H7 (cell line): ENCODE measurements around the gene ETV5. TPM values are rescaled to one million over a fixed set of nuclear protein-coding genes. Genes with fewer than 3 reads are reported as not detected.

Experiments
- DNase-seq: peaks from one replicate; pipeline ENCODE4 v3.0.0; 2012
- H3K27me3 ChIP-seq: 2 replicates; pipeline ENCODE4 v1.6.0; 2011; ENCODE audit warnings: mild to moderate bottlenecking, low read length; ENCODE audit not compliant: control insufficient read depth, insufficient read depth
- H3K36me3 ChIP-seq: replicated peaks from 2 replicates; pipeline ENCODE4 v1.5.1; 2011; ENCODE audit warnings: low read length; ENCODE audit not compliant: control insufficient read depth, insufficient read depth
- H3K4me3 ChIP-seq: 2 replicates; pipeline ENCODE4 v1.5.1; 2011; ENCODE audit warnings: low read depth, mild to moderate bottlenecking, control low read depth, low read length, moderate library complexity; ENCODE audit not compliant: insufficient read depth
- total RNA-seq: library from RNA; depleted of rRNA; stranded (reverse); fragments of >200 nt; shearing (Covaris generic); gene quantifications from 2 replicates; pipeline ENCODE4 v1.2.3, GENCODE V29; 2014

The ETV5 gene
- total RNA-seq, 1 experiment from 2014 or later: 51.1 TPM

- DNase-seq: no peak
- no peaks in the 10 kb centered on the region for H3K27me3 ChIP-seq
- no peaks in the 10 kb centered on the region; the same call in 1 of the 2 replicates for H3K36me3 ChIP-seq
- no peak overlapping the region for H3K4me3 ChIP-seq
Measured at GRCh38 chr3:186095561-186096081, 13.3 kb downstream of the ETV5 start.

- Histone ChIP-seq H3K4me3 (no peak overlapping the region), H3K27me3 (no peaks in the 10 kb centered on the region), H3K36me3 (no peaks in the 10 kb centered on the region; the same call in 1 of the 2 replicates)
- no peak for DNase-seq
Measured at GRCh38 chr3:186094696-186095425, 14.0 kb downstream of the ETV5 start.

DNA sequence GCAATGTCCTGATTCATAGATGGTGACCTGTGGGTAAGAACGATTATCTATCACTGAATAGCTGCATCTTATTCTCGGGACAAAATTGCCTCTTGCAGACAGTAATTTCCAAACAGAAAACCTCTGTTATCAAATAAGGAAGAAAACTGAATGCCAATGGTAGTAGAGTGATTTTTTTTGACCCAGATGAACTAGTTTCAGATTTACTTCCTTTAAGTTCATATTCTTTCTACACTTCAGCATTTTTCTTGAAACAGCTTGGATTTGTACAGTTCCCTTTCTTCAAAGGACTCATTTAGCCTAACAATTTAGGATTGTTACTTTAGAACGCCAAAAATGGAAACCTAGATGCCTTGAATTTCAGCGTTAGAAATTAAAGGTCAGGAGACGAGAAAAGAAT is 14.6 kb downstream of the ETV5 start:
- no peak for DNase-seq
- Histone ChIP-seq H3K27me3 (no peaks in the 10 kb centered on the region), H3K36me3 (no peaks in the 10 kb centered on the region; the same call in 1 of the 2 replicates), H3K4me3 (no peak overlapping the region)

DNA sequence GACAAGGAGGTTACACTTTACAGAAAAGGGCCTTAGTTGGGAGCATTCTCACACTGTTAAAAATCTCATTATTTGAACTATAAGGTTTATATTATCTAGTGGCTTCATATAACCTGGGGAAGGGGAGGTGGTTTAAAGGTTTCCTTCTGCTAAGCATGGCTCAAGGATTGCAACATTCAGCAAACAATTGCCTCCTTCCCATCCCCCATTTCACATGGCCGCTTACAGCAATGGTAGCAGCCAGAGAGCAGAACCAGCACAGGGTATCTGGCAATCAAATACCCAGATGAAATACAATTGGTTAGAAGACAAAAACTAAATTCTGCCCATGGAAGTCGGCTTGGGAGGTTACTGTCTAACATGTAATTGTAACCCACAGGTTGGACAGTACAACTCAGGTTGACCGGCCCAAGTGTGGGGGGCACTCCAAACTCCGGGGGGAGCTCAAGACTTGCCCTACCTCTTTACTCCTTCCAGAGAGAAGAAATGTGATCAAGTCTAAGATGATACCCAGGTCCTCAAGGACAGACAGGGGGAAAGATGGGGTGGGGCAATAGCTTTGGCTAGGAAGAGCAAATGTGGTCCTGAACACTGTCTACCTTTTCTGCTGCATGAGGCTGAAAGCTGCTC is 15.5 kb downstream of the ETV5 start:
- H3K4me3 ChIP-seq: no peak overlapping the region

GRCh38 chr3:186092360-186093070 is 16.4 kb downstream of the ETV5 start:
- H3K4me3 ChIP-seq: no peak overlapping the region
- no peaks in the 10 kb centered on the region for H3K27me3 ChIP-seq
- H3K36me3 ChIP-seq: no peaks in the 10 kb centered on the region; the same call in 1 of the 2 replicates
- no peak for DNase-seq

More for the DNA sequence above, 15.5 kb downstream of the ETV5 start:
- H3K36me3 ChIP-seq: no peaks in the 10 kb centered on the region; the same call in 1 of the 2 replicates
- H3K27me3 ChIP-seq: no peaks in the 10 kb centered on the region
- no peak for DNase-seq

DNA sequence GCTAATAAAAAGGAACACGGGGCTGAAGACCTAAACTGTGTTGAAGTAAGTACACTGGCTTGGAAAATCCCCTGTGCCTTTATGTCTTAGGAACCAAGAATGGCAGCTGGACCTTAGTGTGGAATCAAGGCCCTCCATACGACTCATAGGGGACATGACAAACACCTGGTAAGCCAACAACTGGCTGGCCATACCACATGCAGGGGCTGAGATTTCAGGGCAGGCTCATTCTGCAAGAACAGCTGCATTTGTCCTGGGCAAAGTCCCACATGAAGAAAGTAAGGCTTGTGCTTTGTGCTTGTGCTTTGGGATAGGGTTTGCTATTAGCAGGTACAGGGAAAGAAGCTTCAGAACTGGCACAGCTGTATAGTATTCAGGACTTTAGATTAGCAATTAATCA is 18.0 kb downstream of the ETV5 start:
- no peak overlapping the region for H3K4me3 ChIP-seq
- no peaks in the 10 kb centered on the region; the same call in 1 of the 2 replicates for H3K36me3 ChIP-seq
- DNase-seq: no peak
- H3K27me3 ChIP-seq: no peaks in the 10 kb centered on the region

- DNase-seq: no peak
- H3K36me3 ChIP-seq: no peaks in the 10 kb centered on the region; the same call in 1 of the 2 replicates
- no peaks in the 10 kb centered on the region for H3K27me3 ChIP-seq
- H3K4me3 ChIP-seq: no peak overlapping the region
Measured at GRCh38 chr3:186088335-186088734, 20.6 kb downstream of the ETV5 start.

GRCh38 chr3:186084264-186084663 is 24.6 kb downstream of the ETV5 start:
- H3K4me3 ChIP-seq: no peak overlapping the region
- no peaks in the 10 kb centered on the region for H3K27me3 ChIP-seq
- DNase-seq: no peak
- no peaks in the 10 kb centered on the region for H3K36me3 ChIP-seq

- Histone ChIP-seq H3K4me3 (no peak overlapping the region), H3K36me3 (no peaks in the 10 kb centered on the region), H3K27me3 (no peaks in the 10 kb centered on the region)
- no peak for DNase-seq
Measured at GRCh38 chr3:186083746-186084145, 25.1 kb downstream of the ETV5 start.

- DNase-seq: no peak
- H3K4me3 ChIP-seq: no peak overlapping the region
- no peaks in the 10 kb centered on the region for H3K36me3 ChIP-seq
- no peaks in the 10 kb centered on the region for H3K27me3 ChIP-seq
Measured at GRCh38 chr3:186082150-186082549, 26.7 kb downstream of the ETV5 start.

GRCh38 chr3:186081678-186082077 is 27.2 kb downstream of the ETV5 start:
- no peaks in the 10 kb centered on the region for H3K36me3 ChIP-seq
- H3K4me3 ChIP-seq: no peak overlapping the region
- DNase-seq: no peak
- no peaks in the 10 kb centered on the region for H3K27me3 ChIP-seq

DNA sequence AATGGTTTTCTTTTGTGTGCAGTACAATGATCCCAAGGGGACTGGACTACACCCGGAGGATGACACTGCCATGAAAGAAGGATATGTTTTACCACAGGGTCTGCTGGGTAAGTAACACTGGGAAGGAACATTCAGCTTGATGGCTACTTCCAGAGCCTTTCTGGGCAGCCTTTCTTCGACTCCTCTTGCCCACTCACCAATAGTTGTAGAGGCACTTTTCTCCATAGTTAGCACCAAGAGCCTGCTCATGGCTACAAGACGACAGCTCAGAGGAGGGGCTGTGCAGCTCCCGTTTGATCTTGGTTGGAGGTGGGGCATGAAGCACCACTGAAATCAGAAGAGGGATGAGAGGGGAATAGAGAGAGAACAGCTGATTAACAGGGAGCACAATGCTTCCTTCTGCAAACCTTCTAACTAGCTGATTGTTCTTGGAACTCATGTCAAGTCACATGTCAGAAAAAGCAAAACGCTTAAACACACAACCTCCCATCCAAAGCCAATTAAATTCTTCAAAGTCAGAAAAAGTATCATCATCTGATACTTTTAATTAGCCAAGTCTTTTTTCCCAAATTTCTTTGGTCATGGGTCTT is 27.9 kb downstream of the ETV5 start:
- DNase-seq: no peak
- Histone ChIP-seq H3K4me3 (no peak overlapping the region), H3K27me3 (no peaks in the 10 kb centered on the region), H3K36me3 (no peaks in the 10 kb centered on the region)

- no peak overlapping the region for H3K4me3 ChIP-seq
- DNase-seq: no peak
- H3K27me3 ChIP-seq: no peaks in the 10 kb centered on the region
- no peaks in the 10 kb centered on the region for H3K36me3 ChIP-seq
Measured at GRCh38 chr3:186079925-186080324, 29.0 kb downstream of the ETV5 start.

DNA sequence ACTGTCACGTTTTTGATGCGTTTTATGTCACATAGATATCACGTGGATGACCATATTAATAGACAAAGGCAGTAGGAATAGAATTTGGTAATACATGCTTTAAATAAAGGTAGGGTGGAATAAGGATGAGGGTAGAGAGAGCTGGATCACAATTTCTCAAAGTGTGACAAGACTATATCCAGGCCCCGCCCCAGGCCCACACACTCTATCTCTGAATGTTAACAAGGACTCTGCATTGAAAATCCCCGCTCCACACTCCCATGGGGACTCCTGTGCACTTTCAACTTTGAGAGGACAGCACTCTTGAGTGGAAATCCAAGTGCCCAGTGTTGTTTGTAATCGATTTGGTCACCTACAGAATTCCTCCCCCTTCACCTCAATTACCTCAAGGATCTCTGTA is 31.4 kb downstream of the ETV5 start:
- Histone ChIP-seq H3K27me3 (no peaks in the 10 kb centered on the region), H3K36me3 (no peaks in the 10 kb centered on the region), H3K4me3 (no peak overlapping the region)
- DNase-seq: no peak
